Measurements from ENCODE around the gene YPEL3. TPM values are rescaled to one million over a fixed set of nuclear protein-coding genes. Genes with fewer than 3 reads are reported as not detected.

The YPEL3 gene
- 100 to 1,000 TPM; 129 to 140 TPM for total RNA-seq

GRCh38 chr16:30096105-30096861, at the start of gene YPEL3:
YPEL3 (minus strand) TSS chr16:30096213; CDS start chr16:30095482, 731 bp downstream.
- peak; percentile 93 for DNase-seq (ENCODE audit: low spot score)
- no peaks in the 10 kb centered on the region for H3K27me3 ChIP-seq
- H3K36me3 ChIP-seq, result peaks cover 19% of the 10 kb centered on the region
- no peak for TF ChIP-seq CTCF (IDR thresholded peaks at IDR 0.05)
- peaks cover 0 to 10% of the 10 kb centered on the region in 2 donors for H3K9me3 ChIP-seq
- peak within 1 kb of the TSS; percentile 89 to 95 for H3K27ac ChIP-seq
- H3K4me1 ChIP-seq, result peaks cover 0 to 34% of the 10 kb centered on the region in 2 donors
- peak within 1 kb of the TSS; percentile 68 to 89 for H3K4me3 ChIP-seq

- no peak overlapping the region for H3K27ac ChIP-seq
- H3K9me3 ChIP-seq, result peaks cover 0 to 12% of the 10 kb centered on the region in 2 donors
- no peak for DNase-seq (ENCODE audit: low spot score)
- TF ChIP-seq CTCF (IDR thresholded peaks at IDR 0.05), result no peak
- no peaks in the 10 kb centered on the region for H3K36me3 ChIP-seq
- no peaks in the 10 kb centered on the region for H3K4me1 ChIP-seq
- no peak overlapping the region for H3K4me3 ChIP-seq
- no peaks in the 10 kb centered on the region for H3K27me3 ChIP-seq
Observed at GRCh38 chr16:30145657-30146056, 49.6 kb upstream of the YPEL3 start.

GRCh38 chr16:30144917-30145316, 48.9 kb upstream of the YPEL3 start:
- no peak for DNase-seq (ENCODE audit: low spot score)
- Histone ChIP-seq H3K27me3 (no peaks in the 10 kb centered on the region), H3K4me3 (no peak overlapping the region), H3K27ac (no peak overlapping the region), H3K36me3 (no peaks in the 10 kb centered on the region), H3K4me1 (no peaks in the 10 kb centered on the region), H3K9me3 (peaks cover 0 to 12% of the 10 kb centered on the region in 2 donors)
- no peak for TF ChIP-seq CTCF (IDR thresholded peaks at IDR 0.05)

- H3K9me3 ChIP-seq, result peaks cover 0 to 4% of the 10 kb centered on the region in 2 donors
- H3K36me3 ChIP-seq, result no peaks in the 10 kb centered on the region
- no peaks in the 10 kb centered on the region for H3K4me1 ChIP-seq
- TF ChIP-seq CTCF (IDR thresholded peaks at IDR 0.05), result no peak
- H3K4me3 ChIP-seq, result no peak overlapping the region
- H3K27me3 ChIP-seq, result no peaks in the 10 kb centered on the region
- DNase-seq (ENCODE audit: low spot score), result no peak
- H3K27ac ChIP-seq, result no peak overlapping the region
Observed at GRCh38 chr16:30144017-30144416, 48.0 kb upstream of the YPEL3 start.

- no peak for TF ChIP-seq CTCF (IDR thresholded peaks at IDR 0.05)
- Histone ChIP-seq H3K4me3 (no peak overlapping the region), H3K27me3 (no peaks in the 10 kb centered on the region)
Observed at GRCh38 chr16:30143347-30143702, 47.3 kb upstream of the YPEL3 start.

More at GRCh38 chr16:30143347-30143702, 47.3 kb upstream of the YPEL3 start:
- no peaks in the 10 kb centered on the region for H3K9me3 ChIP-seq
- H3K27ac ChIP-seq, result no peak overlapping the region
- DNase-seq (ENCODE audit: low spot score), result no peak
- H3K36me3 ChIP-seq, result no peaks in the 10 kb centered on the region
- no peaks in the 10 kb centered on the region for H3K4me1 ChIP-seq

All from right atrium auricular region (tissue), 2 donors.